IPS DF 4.7 (cell line): ENCODE data around the gene TMEM114.
"Not testable (repeated sequence)": the region's sequence is repeated elsewhere in the genome, so short reads cannot be mapped to it uniquely, and the experiment has no call there.

ENCODE experiments used
- DNase-seq: peaks from one replicate; pipeline ENCODE4 v3.0.0-alpha.2; 2013; ENCODE audit warnings: low spot score; ENCODE audit errors: extremely low read depth

The TMEM114 gene

GRCh38 chr16:8576141-8577004 is 13.9 kb downstream of the TMEM114 start:
- DNase-seq = no peak

GRCh38 chr16:8575399-8575798 is 14.9 kb downstream of the TMEM114 start:
- no peak for DNase-seq

- no peak for DNase-seq
Observed at GRCh38 chr16:8572919-8573724, 17.2 kb downstream of the TMEM114 start.

GRCh38 chr16:8572063-8572918 is 18.0 kb downstream of the TMEM114 start:
- DNase-seq = no peak

GRCh38 chr16:8571061-8571596 is 19.2 kb downstream of the TMEM114 start:
- no peak for DNase-seq

GRCh38 chr16:8570393-8570792 is 19.9 kb downstream of the TMEM114 start:
- DNase-seq = not testable (repeated sequence)

GRCh38 chr16:8569650-8570346 is 20.5 kb downstream of the TMEM114 start:
- no peak for DNase-seq

- no peak for DNase-seq
Observed at GRCh38 chr16:8568231-8568617, 22.1 kb downstream of the TMEM114 start.

GRCh38 chr16:8567355-8568230 is 22.7 kb downstream of the TMEM114 start:
- peak; percentile 89 for DNase-seq

GRCh38 chr16:8565498-8565897 is 24.8 kb downstream of the TMEM114 start:
- no peak for DNase-seq

- DNase-seq = no peak
Observed at GRCh38 chr16:8564934-8565345, 25.4 kb downstream of the TMEM114 start.

GRCh38 chr16:8563944-8564540 is 26.3 kb downstream of the TMEM114 start:
- not testable (repeated sequence) for DNase-seq

- DNase-seq = no peak
Observed at GRCh38 chr16:8561496-8561895, 28.8 kb downstream of the TMEM114 start.

- no peak for DNase-seq
Observed at GRCh38 chr16:8555400-8555799, 34.9 kb downstream of the TMEM114 start.

- no peak for DNase-seq
Observed at GRCh38 chr16:8554881-8555280, 35.4 kb downstream of the TMEM114 start.

- DNase-seq = no peak
Observed at GRCh38 chr16:8554022-8554421, 36.3 kb downstream of the TMEM114 start.

- DNase-seq = no peak
Observed at GRCh38 chr16:8552487-8553221, 37.7 kb downstream of the TMEM114 start.
